ENCODE measurements around the gene RYR2. TPM values are rescaled to one million over a fixed set of nuclear protein-coding genes. Genes with fewer than 3 reads are reported as not detected.

RYR2 gene
- total RNA-seq, 1 experiment from 2014 or later = 3.4 TPM

DNA sequence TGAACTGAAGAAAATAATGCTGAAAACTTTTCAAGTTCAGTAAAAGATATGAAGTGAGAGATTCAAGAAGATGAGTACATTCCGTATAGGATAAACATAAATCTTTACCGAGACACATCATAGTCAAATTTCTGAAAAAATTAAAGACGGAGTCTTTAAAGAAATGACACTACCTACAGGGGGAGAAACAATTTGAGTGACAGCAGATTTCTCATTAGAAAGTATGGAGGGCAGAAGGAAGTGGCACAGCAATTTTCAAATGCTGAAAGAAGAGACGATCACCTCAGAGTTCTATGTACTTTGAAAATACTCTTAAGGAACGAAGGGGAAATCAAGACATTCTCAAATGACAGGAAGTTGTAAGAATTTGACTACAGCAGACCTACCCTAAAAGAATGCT, 577.6 kb downstream of the RYR2 start:
- H3K4me1 Mint-ChIP-seq = no peaks in the 10 kb centered on the region
- Histone ChIP-seq H2BK120ac (ENCODE audit: low read depth, low read length, poor library complexity, severe bottlenecking) (no peak overlapping the region), H3K4ac (ENCODE audit: low read depth, low read length) (no peak overlapping the region), H3K9ac (ENCODE audit: extremely low read depth, insufficient read length, low read length) (no peak overlapping the region), H3K18ac (ENCODE audit: insufficient read length, low read depth, low read length) (no peak overlapping the region), H2BK20ac (ENCODE audit: low read depth, low read length, poor library complexity, severe bottlenecking) (no peak overlapping the region), H2BK15ac (ENCODE audit: low read depth, low read length) (no peak overlapping the region), H4K91ac (ENCODE audit: insufficient read length, low read depth, low read length) (no peak overlapping the region), H3K79me1 (ENCODE audit: insufficient read depth, low read depth, low read length, poor library complexity, severe bottlenecking) (no peaks in the 10 kb centered on the region), H2AK5ac (ENCODE audit: insufficient read length, low read length) (no peak overlapping the region), H2BK5ac (ENCODE audit: insufficient read length, low read length) (no peak overlapping the region), H3K79me2 (ENCODE audit: insufficient read depth, low read length) (no peaks in the 10 kb centered on the region), H4K8ac (replicated peaks; ENCODE audit: insufficient read length, low read depth, low read length) (no peak overlapping the region), H3K4me2 (ENCODE audit: insufficient read depth, insufficient read length, low read length) (no peak overlapping the region), H4K5ac (ENCODE audit: insufficient read length, low read depth, low read length) (no peak overlapping the region), H3K56ac (ENCODE audit: insufficient read length, low read depth, low read length) (no peak overlapping the region), H2BK12ac (ENCODE audit: insufficient read length, low read depth, low read length) (no peak overlapping the region), H3K14ac (ENCODE audit: insufficient read depth, low read length) (no peak overlapping the region), H3T11ph (ENCODE audit: low read length) (no peak overlapping the region), H3K4me1 (ENCODE audit: insufficient read depth, low read length) (no peaks in the 10 kb centered on the region), H3K23ac (ENCODE audit: insufficient read length, low read depth, low read length) (no peak overlapping the region), H3K9me3 (ENCODE audit: control insufficient read depth, low read depth, low read length) (no peaks in the 10 kb centered on the region), H3K27ac (ENCODE audit: insufficient read length, low read depth, low read length) (no peak overlapping the region), H3K23me2 (ENCODE audit: insufficient read length, low read depth, low read length, poor library complexity, severe bottlenecking) (no peaks in the 10 kb centered on the region), H2AFZ (ENCODE audit: low read length) (no peak overlapping the region), H3K27me3 (ENCODE audit: insufficient read depth, low read length) (no peaks in the 10 kb centered on the region), H4K20me1 (ENCODE audit: control insufficient read depth, insufficient read depth, insufficient read length) (no peaks in the 10 kb centered on the region)
- WGBS (ENCODE audit: extremely low coverage, insufficient read length, low lambda C conversion rate) = no CpG with 5 or more reads among the region's 5 CpGs
- TF ChIP-seq, protein P1, sequence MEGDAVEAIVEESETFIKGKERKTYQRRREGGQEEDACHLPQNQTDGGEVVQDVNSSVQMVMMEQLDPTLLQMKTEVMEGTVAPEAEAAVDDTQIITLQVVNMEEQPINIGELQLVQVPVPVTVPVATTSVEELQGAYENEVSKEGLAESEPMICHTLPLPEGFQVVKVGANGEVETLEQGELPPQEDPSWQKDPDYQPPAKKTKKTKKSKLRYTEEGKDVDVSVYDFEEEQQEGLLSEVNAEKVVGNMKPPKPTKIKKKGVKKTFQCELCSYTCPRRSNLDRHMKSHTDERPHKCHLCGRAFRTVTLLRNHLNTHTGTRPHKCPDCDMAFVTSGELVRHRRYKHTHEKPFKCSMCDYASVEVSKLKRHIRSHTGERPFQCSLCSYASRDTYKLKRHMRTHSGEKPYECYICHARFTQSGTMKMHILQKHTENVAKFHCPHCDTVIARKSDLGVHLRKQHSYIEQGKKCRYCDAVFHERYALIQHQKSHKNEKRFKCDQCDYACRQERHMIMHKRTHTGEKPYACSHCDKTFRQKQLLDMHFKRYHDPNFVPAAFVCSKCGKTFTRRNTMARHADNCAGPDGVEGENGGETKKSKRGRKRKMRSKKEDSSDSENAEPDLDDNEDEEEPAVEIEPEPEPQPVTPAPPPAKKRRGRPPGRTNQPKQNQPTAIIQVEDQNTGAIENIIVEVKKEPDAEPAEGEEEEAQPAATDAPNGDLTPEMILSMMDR (conservative IDR thresholded peaks at IDR 0.05) = no peak
- DNase-seq = no peak
- H3K36me3 Mint-ChIP-seq (ENCODE audit: insufficient read depth in 1 of 3, low read depth in 3 of 3) = peaks cover 25 to 34% (median 33%) of the 10 kb centered on the region in 3 experiments
- H3K4me3 Mint-ChIP-seq = no peak overlapping the region
- H3K27me3 Mint-ChIP-seq (ENCODE audit: low read depth) = no peaks in the 10 kb centered on the region
- no peak overlapping the region for H3K27ac Mint-ChIP-seq
- H3K9me3 Mint-ChIP-seq = peaks cover 11 to 18% of the 10 kb centered on the region in 2 experiments; a peak in 4 of 5 replicates
